Measurements from ENCODE around the gene GATAD2A.
A peak's percentile ranks its signal among the peaks of the same experiment; 100 is the strongest.

GATAD2A gene

DNA sequence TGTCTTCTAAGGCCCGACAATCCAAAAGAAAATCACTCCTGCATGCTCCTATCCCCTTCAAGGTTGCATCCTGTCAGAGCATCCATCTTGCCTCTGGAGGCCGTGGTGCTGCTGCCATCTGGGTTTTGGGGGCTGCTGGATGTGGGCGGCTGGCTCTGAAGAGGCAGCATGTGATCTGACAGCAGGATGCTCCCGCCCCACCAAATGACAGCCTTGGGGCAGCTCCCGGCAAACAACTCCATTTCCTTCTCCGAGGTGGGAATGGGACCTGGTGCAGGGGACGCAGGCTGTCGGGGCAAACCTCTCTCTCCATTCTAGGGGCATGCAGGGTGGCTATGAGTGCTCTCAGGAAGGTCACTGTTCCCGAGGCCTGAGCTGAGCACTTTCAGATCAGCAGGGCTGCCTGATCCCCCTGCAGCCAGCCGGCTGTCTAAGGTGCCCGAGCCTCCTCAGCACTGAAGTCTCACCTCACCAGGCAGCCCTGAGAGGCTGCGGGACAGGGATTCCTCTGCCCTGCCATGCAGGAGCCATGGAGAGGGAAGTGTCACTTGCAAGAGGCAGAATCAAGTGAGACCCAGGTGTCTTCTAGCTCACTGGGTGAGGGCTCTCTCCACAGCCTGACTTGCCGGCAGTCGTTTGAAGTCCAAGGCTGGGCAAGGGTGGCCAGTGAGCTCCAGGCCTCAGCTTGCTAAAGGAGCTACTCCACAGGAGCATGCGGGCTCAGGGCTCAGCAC lies 81.0 kb downstream of the GATAD2A start:
- TF ChIP-seq, protein P1, sequence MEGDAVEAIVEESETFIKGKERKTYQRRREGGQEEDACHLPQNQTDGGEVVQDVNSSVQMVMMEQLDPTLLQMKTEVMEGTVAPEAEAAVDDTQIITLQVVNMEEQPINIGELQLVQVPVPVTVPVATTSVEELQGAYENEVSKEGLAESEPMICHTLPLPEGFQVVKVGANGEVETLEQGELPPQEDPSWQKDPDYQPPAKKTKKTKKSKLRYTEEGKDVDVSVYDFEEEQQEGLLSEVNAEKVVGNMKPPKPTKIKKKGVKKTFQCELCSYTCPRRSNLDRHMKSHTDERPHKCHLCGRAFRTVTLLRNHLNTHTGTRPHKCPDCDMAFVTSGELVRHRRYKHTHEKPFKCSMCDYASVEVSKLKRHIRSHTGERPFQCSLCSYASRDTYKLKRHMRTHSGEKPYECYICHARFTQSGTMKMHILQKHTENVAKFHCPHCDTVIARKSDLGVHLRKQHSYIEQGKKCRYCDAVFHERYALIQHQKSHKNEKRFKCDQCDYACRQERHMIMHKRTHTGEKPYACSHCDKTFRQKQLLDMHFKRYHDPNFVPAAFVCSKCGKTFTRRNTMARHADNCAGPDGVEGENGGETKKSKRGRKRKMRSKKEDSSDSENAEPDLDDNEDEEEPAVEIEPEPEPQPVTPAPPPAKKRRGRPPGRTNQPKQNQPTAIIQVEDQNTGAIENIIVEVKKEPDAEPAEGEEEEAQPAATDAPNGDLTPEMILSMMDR (conservative IDR thresholded peaks at IDR 0.05; ENCODE audit: low read depth) = no peak
- ChIA-PET POLR2A (ENCODE audit: low non-redundant PET) (no interaction called here), CTCF (interaction anchor here (0.6 to 0.7 kb wide), 6 partner anchors 20 to 1105 kb away, joined by 3 to 4 read pairs (median 3); no protein-coding TSS in a partner anchor)
- peak overlapping the region; percentile 90 for H3K27ac ChIP-seq
- DNase-seq (ENCODE audit: low spot score) = no peak

DNA sequence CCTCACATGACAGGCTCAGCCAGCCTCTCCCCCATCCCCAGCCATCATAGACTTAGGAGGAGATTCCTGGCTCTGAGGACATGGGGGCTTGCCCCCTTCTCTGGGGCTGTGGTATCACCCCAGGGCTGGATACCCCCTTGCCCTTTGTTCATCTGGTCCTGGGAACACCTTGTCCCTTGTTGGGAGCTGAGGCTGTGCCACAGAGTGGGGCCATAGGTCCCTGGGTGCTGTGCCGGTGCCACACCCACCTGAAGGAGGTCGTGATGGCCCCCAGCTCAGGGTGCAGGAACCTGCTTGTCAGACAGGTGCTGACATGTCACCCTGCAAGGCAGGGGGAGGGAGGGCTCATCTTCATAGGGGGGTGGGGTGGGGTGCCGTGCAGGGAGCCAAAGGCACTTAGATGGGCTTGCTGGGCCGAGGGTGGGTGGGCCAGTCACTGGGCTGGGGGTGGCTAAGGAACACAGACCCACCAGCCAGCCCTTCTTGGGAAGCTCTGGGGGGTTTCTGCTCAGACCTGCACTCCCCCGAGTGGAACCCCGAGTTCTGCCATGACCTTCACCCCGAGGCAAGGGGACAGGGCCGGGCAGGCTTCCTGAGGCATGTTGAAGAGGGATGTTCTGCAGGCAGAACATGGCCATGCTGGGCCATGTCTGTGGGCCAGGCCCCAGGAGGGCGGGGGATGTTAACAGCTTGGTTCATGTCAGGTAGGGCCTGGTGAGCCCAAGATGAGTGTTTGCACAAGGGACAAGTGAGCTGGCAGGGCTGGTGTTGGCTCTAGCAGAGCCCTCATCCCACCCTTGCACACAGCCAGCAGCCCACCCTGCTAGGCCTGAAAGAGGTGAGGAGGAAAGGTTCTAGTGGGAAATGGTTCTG lies 81.8 kb downstream of the GATAD2A start:
- TF ChIP-seq, protein P1 (conservative IDR thresholded peaks at IDR 0.05; ENCODE audit: low read depth) = no peak
- DNase-seq (ENCODE audit: low spot score) = no peak
- ChIA-PET POLR2A (ENCODE audit: low non-redundant PET) (no interaction called here), CTCF (interaction anchor here (0.6 to 0.7 kb wide), 5 partner anchors 96 to 1106 kb away, joined by 3 to 4 read pairs (median 3); no protein-coding TSS in a partner anchor)
- peak overlapping the region; percentile 90 for H3K27ac ChIP-seq

DNA sequence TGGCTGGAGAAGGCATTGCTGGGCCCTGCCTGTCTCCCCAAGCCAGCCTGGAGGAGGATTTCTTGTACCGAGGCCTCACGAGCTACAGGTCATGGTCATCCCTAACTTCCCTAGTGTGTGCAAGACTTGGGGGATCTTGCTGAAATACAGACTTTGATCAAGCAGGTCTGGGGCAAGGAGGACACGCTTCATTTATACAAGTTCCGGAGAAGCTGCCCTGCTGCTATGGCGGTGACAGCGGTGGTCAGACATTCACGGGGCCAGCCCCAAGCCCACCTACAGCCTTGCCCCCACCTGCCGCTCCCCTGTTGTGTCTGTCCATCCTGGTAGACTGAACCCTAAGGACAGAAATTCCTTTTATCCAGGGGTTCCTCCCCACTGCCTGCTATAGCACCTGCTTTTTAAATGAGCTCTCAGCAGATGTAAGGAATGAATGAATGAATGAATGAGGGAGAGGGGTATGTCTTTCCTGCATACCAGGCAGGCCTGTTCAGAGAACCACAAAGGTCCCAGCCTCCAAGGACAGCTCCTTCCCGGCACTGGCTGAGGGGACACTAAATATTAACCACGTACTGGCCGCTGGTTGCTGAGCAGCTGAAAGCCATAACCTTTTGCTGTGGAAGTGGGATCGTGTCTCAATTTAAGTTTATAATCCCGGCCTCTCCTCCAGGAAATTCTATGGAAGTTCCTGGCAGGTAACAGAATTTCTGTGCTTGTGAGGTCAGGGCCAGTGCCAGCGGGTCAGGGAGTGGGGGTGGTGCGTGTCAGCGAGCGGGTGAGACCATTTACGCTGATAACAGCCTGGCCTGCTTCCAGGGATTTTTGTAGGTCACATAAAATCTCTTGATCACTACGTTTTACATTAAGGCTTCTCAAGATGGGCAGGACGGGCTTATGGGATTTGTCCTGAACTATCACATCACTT lies 82.7 kb downstream of the GATAD2A start:
- CTCF ChIA-PET = interaction anchor here (0.6 kb wide), 1 partner anchor 95 kb away, joined by 4 read pairs; no protein-coding TSS in a partner anchor
- POLR2A ChIA-PET (ENCODE audit: low non-redundant PET) = no interaction called here

DNA sequence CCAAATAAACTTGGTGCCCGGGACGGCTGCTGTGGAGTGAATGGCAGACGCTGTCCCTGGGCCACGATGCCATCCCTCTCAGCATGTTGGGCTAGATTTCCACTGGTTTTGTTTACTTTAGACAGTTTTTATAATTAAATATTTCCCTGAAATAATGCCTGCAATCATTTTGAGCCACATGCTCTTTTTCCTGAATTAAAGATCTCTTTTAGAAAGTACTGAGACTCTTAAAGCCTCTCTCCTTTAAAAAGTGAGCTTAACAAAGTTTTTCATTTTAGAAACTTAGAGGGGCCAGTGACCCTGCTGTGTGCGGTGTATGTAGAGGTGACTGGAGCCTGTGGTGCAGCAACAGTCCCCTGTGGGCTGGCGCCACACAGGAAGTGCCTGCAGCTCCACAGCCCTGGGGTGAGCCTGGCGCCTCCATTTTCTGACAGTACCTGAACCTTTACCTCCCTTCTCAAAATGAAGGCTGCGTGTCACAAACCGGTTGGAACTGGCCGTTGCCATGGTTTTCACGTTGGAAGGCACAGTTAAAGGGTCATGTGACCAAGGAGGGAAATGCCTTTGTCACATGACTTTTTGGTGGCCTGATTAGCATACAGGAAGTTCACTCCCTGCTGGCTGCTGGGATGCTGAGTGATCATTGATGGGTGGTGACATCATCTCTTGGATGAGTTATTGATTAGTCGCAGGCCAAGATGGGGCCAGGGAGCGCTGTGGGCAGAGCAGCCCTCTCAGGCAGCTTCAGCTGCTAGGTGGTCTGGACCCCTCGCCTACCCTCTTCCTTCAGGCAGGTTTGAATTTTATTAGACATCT lies 83.6 kb downstream of the GATAD2A start:
- DNase-seq (ENCODE audit: low spot score) = peak; percentile 93
- TF ChIP-seq, protein P1 (conservative IDR thresholded peaks at IDR 0.05; ENCODE audit: low read depth) = no peak
- H3K27ac ChIP-seq = peak overlapping the region; percentile 90
- ChIA-PET CTCF (no interaction called here), POLR2A (ENCODE audit: low non-redundant PET) (no interaction called here)

More for the DNA sequence above, 82.7 kb downstream of the GATAD2A start:
- H3K27ac ChIP-seq = peak overlapping the region; percentile 90
- TF ChIP-seq, protein P1 (conservative IDR thresholded peaks at IDR 0.05; ENCODE audit: low read depth) = no peak
- no peak for DNase-seq (ENCODE audit: low spot score)

DNA sequence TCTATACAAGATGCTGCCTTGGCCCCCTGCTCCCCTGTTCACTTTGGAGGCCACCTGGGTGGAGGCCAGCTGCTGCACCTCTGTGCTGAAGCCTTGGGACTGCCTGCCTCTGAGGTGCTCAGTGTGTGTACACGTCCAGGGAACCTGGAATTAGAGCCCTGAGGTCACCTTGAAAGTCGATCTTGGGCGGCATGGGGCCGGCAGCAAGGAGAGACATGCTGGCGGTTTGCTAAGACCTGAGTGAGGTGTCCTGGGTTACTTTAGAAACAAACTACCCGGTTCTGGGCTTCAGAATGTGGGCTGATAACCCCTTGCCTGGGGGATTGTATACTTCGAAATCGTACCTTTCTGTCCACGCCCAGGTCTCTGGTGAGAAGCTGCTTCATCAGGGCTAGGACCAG lies 84.3 kb downstream of the GATAD2A start:
- ChIA-PET CTCF (interaction anchor here (0.5 to 1.5 kb wide), 16 partner anchors 13 to 380 kb away, joined by 3 to 7 read pairs (median 3); partner anchors contain the start of gene GATAD2A), POLR2A (ENCODE audit: low non-redundant PET) (no interaction called here)
- DNase-seq (ENCODE audit: low spot score) = no peak
- TF ChIP-seq, protein P1 (conservative IDR thresholded peaks at IDR 0.05; ENCODE audit: low read depth) = no peak
- H3K27ac ChIP-seq = peak overlapping the region; percentile 90
